Measurements from ENCODE around the gene PA2G4.

Gene PA2G4

DNA sequence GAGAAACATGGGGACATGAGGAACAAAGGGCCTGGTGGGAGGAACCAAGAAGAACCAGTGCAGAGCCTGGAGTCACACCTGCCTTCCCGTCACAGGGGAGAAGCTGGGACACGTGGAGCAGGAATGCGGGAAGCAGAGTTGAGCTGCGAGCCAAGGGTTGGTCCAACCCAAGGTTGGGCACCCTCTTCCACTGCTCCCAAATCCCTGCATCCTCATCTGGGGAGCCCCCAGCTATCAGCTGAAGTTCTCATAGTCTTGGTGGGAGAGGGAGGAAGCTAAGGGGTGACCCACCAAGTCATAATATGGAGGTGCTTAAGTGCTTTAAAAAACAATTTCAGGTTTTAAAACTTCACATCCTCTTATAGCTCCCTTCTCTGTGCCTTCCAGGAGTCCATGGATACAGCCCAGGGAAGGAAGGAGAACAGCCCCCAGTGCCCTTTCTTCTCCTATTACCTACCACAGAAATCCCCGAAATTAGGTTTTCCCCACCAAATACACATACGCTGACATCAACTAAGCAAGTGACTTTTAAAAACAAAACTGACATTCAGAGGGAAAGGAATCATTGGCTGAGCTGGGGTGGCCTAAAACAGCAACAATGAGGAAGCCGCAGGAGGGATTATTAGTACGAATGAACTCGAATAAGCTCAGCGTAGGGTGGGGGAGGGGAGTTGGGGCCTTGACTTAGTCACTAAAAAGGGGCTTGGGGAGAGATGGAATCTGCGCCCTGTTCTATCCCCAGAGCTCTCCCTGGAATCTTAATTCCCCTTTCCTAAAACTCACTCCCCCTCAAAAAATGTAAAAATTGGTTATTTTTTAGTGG, 58.3 kb downstream of the PA2G4 start:
- Histone ChIP-seq H3K4me1 (ENCODE audit: control insufficient read depth in 1 of 2, insufficient read depth in 2 of 2, low read length in 2 of 2) (peaks cover 13 to 42% of the 10 kb centered on the region in 2 donors), H3K27ac (ENCODE audit: low read length) (peak overlapping the region; percentile 22), H3K4me3 (ENCODE audit: low read depth in 1 of 2, low read length in 2 of 2) (no peak overlapping the region), H3K9me3 (ENCODE audit: control insufficient read depth in 1 of 2, low read length in 2 of 2) (no peaks in the 10 kb centered on the region), H3K27me3 (ENCODE audit: low read depth, low read length) (no peaks in the 10 kb centered on the region), H3K36me3 (ENCODE audit: control insufficient read depth in 1 of 2, insufficient read depth in 2 of 2, low read length in 2 of 2) (peaks cover 51 to 69% of the 10 kb centered on the region in 2 donors)
